ENCODE measurements around the gene CACNA2D3.

DNA sequence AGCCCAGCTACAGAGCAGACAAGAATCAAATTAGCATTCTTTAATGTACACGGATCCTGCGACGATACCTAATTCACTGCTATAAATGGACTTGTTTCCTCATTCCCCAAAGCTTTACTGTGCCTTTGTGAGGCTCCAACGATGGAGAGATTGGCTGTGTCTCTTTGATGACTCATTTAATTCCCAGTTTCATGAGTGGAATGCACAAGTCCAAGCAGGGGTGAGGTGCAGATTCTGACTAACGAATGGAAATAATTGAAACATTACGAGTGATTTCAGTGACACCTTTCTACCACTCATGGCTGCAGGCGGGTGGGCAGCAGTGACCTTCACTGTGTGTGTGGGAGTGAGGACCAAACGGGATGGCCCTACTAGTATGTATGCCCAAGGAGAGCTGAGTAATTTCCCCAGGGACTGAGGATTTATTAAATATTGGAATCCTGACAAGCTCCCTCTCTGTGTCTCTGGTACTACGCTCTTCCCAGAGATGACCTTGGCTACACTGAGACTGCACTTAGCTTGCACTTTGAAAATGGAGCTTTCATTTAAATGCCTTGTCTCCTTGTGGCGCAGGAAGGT lies 156.7 kb downstream of the CACNA2D3 start:
- TF ChIP-seq POLR2A (IDR thresholded peaks at IDR 0.05) (no peak), CTCF (IDR thresholded peaks at IDR 0.05) (no peak)
